Fibroblast of skin of left quadriceps (primary cell): ENCODE data around the gene LINC00305.
A peak's percentile ranks its signal among the peaks of the same experiment; 100 is the strongest.

Source experiments
- DNase-seq, 2 experiments: peaks; one replicate each; pipeline ENCODE4 v3.0.0-alpha.2; 2013; ENCODE audit warnings: low read depth in 2 of 2

The LINC00305 gene

DNA sequence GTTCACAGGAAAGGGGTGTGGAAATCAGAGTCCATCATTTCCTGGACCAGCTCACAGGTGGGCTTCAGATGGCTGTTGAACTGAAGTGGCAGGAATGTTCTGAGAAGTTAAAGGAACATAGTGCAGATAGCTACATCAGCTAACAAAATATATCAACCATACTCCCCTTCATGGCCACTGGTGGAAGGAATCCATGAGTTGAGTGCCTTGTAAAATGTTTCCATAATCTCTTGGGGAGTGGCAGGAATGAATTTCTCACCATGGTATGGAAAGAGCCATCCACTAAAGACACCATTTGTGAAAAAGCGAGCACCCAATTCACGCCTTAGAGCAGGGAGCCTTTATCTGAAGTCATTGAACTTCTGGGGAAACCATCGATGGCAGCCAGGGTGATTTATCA is at the start of gene LINC00305:
Gene LINC00305, minus strand, starts transcription at position 101 of the 400 bp plus-strand sequence.
- DNase-seq = no peak

GRCh38 chr18:64191069-64191468 is 42.2 kb upstream of the LINC00305 start:
- no peak for DNase-seq

DNA sequence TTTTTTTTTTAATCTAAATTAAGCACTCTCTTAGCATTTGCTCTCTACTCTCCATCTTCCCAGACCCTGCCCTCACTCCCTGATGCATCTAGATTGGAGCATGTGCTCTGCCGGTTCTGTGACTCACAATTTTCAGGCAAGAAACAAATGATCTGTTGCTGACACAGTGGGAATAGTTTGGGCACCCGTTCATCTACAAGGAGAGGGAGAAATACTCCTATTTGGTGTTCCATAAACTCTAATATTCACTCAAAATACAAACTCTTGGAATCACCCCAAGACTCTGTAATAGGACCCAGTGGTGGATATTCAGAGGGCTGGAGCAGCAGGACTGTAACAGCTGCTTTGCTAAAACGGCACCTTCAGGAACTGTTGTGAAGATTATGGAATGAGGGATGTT is 37.1 kb upstream of the LINC00305 start:
- DNase-seq = no peak

GRCh38 chr18:64183665-64184064 is 34.8 kb upstream of the LINC00305 start:
- no peak for DNase-seq

DNA sequence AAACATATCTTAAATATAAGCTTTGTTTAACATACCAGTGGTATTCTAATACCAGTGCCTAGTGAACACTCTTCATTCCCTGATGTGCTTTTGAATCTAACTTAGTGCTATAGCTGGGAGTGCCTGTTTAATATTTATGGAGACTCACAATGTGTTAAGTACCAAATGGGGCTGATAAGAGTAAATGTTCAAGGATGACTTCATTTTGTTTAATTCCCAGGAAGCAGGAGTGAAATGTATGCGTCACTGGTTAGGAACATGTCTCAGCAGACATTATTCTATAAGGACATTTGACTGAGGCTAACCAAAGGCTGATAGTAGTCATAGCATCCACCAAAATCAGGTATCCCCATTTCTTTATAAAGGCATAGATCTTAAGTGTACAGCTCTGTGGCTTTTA is 31.7 kb upstream of the LINC00305 start:
- no peak for DNase-seq

DNA sequence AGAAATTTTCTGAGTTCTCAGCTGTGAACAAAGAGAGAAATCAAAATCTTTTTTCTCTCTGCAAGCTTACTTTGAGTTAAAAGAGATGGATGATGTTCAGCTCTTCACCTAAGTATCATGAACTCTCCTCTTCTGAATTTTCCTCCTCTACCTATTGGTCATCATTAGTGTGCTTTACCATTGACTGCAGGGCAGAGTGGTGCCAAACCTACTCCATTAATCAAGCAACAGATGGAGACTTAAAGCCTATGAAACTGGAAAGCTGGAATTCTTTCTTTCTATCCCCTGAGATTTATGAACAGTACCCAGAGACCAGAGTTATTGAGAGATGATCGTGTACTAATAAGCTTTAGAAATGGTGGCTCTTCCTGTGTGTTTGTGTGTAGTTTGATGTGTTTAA is 31.3 kb upstream of the LINC00305 start:
- DNase-seq = no peak

DNA sequence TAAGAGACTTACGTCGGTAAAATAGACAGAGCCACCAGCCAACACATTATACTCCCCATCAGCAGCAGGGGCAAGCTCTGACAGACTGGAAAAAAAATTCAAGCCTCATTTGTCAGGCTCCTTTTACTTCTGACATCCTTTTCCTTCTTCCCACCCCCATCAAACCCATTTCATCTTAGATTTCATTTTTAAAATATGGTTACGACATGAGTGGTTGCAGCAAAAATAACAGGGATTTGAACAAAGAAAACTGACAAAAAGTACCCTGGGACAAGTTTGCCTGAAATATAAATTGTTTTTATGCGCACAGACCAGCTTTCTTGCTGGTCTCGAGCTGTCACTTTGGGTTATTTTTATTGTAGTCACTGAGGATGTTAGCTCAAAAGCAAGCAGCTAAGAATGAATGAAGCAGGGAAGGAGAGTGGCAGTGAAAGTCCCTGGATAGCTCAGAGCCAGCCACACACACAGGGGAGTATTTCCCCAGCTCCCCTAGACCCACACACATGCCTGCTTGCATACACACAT is 30.7 kb upstream of the LINC00305 start:
- DNase-seq = no peak

DNA sequence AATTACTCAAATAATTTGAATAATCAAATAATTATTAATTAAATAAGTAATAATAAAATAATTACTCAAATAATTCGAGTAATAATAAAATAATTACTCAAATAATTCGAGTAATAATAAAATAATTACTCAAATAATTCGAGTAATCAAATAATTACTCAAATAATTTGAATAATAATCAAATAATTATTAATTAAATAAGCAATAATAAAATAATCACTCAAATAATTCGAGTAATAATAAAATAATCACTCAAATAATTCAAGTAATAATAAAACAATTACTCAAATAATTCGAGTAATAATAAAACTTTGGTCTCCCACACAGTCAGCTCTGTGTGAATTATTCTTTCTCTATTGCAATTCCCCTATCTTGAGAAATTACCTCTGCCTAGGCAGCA is 30.0 kb upstream of the LINC00305 start:
- DNase-seq = no peak

GRCh38 chr18:64175432-64175831 is 26.5 kb upstream of the LINC00305 start:
- no peak for DNase-seq

- DNase-seq = peak; percentile 15 to 17
Observed at GRCh38 chr18:64171576-64171975, 22.7 kb upstream of the LINC00305 start.

- DNase-seq = no peak
Observed at GRCh38 chr18:64167408-64167925, 18.6 kb upstream of the LINC00305 start.

- DNase-seq = peak; percentile 96 to 98
Observed at GRCh38 chr18:64165906-64166305, 17.0 kb upstream of the LINC00305 start.

DNA sequence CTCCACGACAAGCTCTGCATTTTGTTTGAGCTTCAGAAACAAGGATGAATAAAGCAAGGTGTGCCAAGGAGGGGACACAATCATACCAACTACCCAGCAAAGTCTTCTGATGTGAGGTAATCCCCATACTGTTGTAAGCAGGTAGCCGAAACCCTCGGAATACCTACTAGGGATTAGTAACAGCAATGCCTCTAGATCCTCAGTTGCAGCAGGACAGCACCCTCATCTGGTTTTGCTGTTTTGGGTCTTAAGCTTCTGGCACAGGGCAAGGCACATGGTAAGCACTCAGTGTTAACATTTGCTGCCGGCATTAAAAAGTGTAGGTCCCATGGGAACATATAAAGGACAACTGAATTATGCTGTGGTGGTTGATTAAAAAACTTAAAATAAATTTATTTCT is 16.0 kb upstream of the LINC00305 start:
- DNase-seq = no peak

GRCh38 chr18:64149916-64150438 is 1.1 kb upstream of the LINC00305 start:
- DNase-seq = no peak

GRCh38 chr18:64142904-64143303 is 6.0 kb downstream of the LINC00305 start:
- no peak for DNase-seq

- DNase-seq = no peak
Observed at GRCh38 chr18:64137914-64138313, 11.0 kb downstream of the LINC00305 start.

DNA sequence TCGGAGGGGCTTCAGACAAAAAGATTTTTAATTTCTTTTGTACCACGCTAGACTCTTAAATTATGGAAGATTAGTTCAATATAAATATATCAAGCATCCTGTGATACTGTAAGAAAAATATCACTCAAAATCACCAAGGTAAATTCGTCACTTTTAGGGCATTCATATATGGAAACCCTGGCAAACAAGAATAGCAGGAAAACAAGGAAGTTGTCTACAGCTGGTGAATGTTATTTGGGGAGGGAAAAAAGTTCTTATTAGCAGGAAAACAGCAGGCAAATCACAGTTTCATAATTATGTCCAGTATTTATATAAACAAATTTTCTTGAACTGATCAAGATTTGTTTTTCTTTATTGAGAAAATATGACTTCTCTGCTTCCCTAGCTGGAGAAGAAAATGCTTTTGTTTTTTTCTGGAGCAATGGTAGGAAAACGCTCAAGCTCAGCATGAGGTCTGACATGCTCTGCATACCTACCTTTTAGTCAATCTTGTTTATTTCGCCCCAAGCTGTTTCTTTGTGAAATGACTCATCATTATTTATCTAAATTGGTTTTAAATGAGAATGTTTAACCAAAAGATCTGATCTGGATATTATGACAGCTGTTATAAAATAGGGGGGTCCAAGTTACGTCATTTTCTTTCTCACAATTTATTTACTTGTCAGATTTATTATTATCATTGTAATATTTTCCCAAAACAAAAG is 14.7 kb downstream of the LINC00305 start:
- peak; percentile 17 to 22 for DNase-seq

GRCh38 chr18:64132871-64133270 is 16.0 kb downstream of the LINC00305 start:
- DNase-seq = no peak

GRCh38 chr18:64131314-64131713 is 17.6 kb downstream of the LINC00305 start:
- no peak for DNase-seq

DNA sequence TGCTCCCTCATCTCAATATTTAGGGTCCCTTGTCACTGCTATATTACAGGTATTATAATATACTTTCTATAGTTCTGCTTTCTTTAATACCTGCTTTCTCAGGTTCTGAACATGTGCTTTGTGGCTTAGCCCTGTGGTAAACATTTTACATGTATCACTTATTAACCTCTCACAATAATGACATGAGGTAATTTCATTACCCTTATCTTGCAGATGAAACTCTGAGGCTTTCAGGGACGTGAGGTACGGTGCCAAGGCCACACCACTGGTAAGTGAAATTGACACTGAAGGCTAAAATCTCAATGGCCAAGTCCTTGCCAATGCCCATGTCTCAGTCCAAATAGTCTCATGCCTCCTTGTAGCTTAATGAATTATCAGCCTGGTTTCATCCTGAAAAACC is 21.7 kb downstream of the LINC00305 start:
- DNase-seq = no peak

DNA sequence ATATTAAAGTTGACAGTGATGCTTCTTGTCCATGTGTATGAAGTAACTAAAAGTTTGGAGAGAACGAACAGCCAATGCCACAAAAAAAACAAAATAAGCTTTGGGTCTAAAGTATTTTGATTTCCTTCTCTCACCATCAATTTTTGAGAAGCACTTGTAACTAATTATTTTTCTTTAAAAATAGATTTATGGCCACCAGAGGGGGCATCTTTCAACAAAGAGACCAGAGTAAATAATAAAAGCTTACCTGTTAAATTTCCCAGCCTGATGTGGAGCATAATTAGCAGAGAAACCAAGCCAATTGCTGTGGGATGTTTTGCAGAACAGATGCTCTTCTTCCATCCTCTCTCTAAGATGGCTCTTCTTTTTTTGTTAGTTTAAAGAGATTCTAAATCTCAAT is 29.0 kb downstream of the LINC00305 start:
- no peak for DNase-seq

- DNase-seq = peak; percentile 49 to 53
Observed at GRCh38 chr18:64118406-64118805, 30.5 kb downstream of the LINC00305 start.

GRCh38 chr18:64116571-64117175 is 32.2 kb downstream of the LINC00305 start:
- DNase-seq = no peak
